Measurements from ENCODE around the gene ISLR. TPM values are rescaled to one million over a fixed set of nuclear protein-coding genes. Genes with fewer than 3 reads are reported as not detected.
A peak's percentile ranks its signal among the peaks of the same experiment; 100 is the strongest.

ISLR gene
- total RNA-seq, 1 experiment from 2014 or later = 0.11 TPM

- Histone ChIP-seq H4K8ac (replicated peaks; ENCODE audit: insufficient read length, low read depth, low read length) (no peak overlapping the region), H3K14ac (ENCODE audit: insufficient read depth, low read length) (no peak overlapping the region), H3K27ac (ENCODE audit: insufficient read length, low read depth, low read length) (no peak overlapping the region), H3K18ac (ENCODE audit: insufficient read length, low read depth, low read length) (no peak overlapping the region), H3K23ac (ENCODE audit: insufficient read length, low read depth, low read length) (no peak overlapping the region), H2BK15ac (ENCODE audit: low read depth, low read length) (no peak overlapping the region), H4K20me1 (ENCODE audit: control insufficient read depth, insufficient read depth, insufficient read length) (peaks cover 4% of the 10 kb centered on the region), H3K27me3 (ENCODE audit: insufficient read depth, low read length) (peaks cover 65% of the 10 kb centered on the region), H2BK12ac (ENCODE audit: insufficient read length, low read depth, low read length) (no peak overlapping the region), H3K4me2 (ENCODE audit: insufficient read depth, insufficient read length, low read length) (peak overlapping the region; percentile 82), H3K79me1 (ENCODE audit: insufficient read depth, low read depth, low read length, poor library complexity, severe bottlenecking) (no peaks in the 10 kb centered on the region), H3K4ac (ENCODE audit: low read depth, low read length) (no peak overlapping the region), H2BK5ac (ENCODE audit: insufficient read length, low read length) (no peak overlapping the region), H3K79me2 (ENCODE audit: insufficient read depth, low read length) (no peaks in the 10 kb centered on the region), H3K9ac (ENCODE audit: extremely low read depth, insufficient read length, low read length) (no peak overlapping the region), H2AK5ac (ENCODE audit: insufficient read length, low read length) (no peak overlapping the region), H3K4me1 (ENCODE audit: insufficient read depth, low read length) (no peaks in the 10 kb centered on the region; the same call in 1 of the 2 replicates), H2BK120ac (ENCODE audit: low read depth, low read length, poor library complexity, severe bottlenecking) (no peak overlapping the region), H2BK20ac (ENCODE audit: low read depth, low read length, poor library complexity, severe bottlenecking) (no peak overlapping the region), H3K23me2 (ENCODE audit: insufficient read length, low read depth, low read length, poor library complexity, severe bottlenecking) (peaks cover 20% of the 10 kb centered on the region), H4K91ac (ENCODE audit: insufficient read length, low read depth, low read length) (no peak overlapping the region), H3K56ac (ENCODE audit: insufficient read length, low read depth, low read length) (no peak overlapping the region), H3K9me3 (ENCODE audit: control insufficient read depth, low read depth, low read length) (no peaks in the 10 kb centered on the region), H2AFZ (ENCODE audit: low read length) (no peak overlapping the region), H3T11ph (ENCODE audit: low read length) (no peak overlapping the region), H4K5ac (ENCODE audit: insufficient read length, low read depth, low read length) (no peak overlapping the region)
- no peaks in the 10 kb centered on the region; a peak in 3 of 7 replicates for H3K36me3 Mint-ChIP-seq (ENCODE audit: insufficient read depth in 1 of 3, low read depth in 3 of 3)
- H3K27me3 Mint-ChIP-seq (ENCODE audit: low read depth) = peaks cover 99% of the 10 kb centered on the region
- H3K9me3 Mint-ChIP-seq = peaks cover 2 to 6% of the 10 kb centered on the region in 2 experiments; a peak in 2 of 5 replicates
- WGBS (ENCODE audit: extremely low coverage, insufficient read length, low lambda C conversion rate) = no CpG with 5 or more reads among the region's 43 CpGs
- no peak overlapping the region; a peak in 1 of 7 replicates for H3K27ac Mint-ChIP-seq
- peaks cover 46 to 54% of the 10 kb centered on the region in 2 experiments for H3K4me1 Mint-ChIP-seq
- no peak for TF ChIP-seq CTCF (conservative IDR thresholded peaks at IDR 0.05)
- peak overlapping the region; percentile 36 to 78 for H3K4me3 Mint-ChIP-seq
- DNase-seq = no peak
Measured at GRCh38 chr15:74128785-74129585, 44.5 kb upstream of the ISLR start.

Measured in H9 (cell line).